GM19328 (cell line): ENCODE measurements around the gene SPAG6.

Source experiments
- ATAC-seq: cut with Tn5 transposase; IDR thresholded peaks from one replicate; pipeline ENCODE4 v1.9.1; 2021; ENCODE audit warnings: mild to moderate bottlenecking, moderate library complexity; ENCODE audit not compliant: unreplicated experiment

Gene SPAG6

GRCh38 chr10:22456486-22456885 is 111.2 kb downstream of the SPAG6 start:
- ATAC-seq: no peak

- ATAC-seq: no peak
These were observed 113.2 kb downstream of the SPAG6 start for GRCh38 chr10:22458272-22459038.

- no peak for ATAC-seq
These were observed 114.2 kb downstream of the SPAG6 start for GRCh38 chr10:22459496-22459895.

GRCh38 chr10:22460101-22460500 is 114.8 kb downstream of the SPAG6 start:
- no peak for ATAC-seq

GRCh38 chr10:22460531-22461403 is 115.5 kb downstream of the SPAG6 start:
- ATAC-seq: no peak

GRCh38 chr10:22461891-22462290 is 116.6 kb downstream of the SPAG6 start:
- ATAC-seq: no peak

GRCh38 chr10:22463255-22463654 is 118.0 kb downstream of the SPAG6 start:
- ATAC-seq: no peak

GRCh38 chr10:22464966-22465629 is 119.8 kb downstream of the SPAG6 start:
- no peak for ATAC-seq

GRCh38 chr10:22466763-22467334 is 121.6 kb downstream of the SPAG6 start:
- ATAC-seq: no peak
